Measurements from ENCODE around the gene TSPAN2.
"Not testable (repeated sequence)": the region's sequence is repeated elsewhere in the genome, so short reads cannot be mapped to it uniquely, and the experiment has no call there.

TSPAN2 gene

DNA sequence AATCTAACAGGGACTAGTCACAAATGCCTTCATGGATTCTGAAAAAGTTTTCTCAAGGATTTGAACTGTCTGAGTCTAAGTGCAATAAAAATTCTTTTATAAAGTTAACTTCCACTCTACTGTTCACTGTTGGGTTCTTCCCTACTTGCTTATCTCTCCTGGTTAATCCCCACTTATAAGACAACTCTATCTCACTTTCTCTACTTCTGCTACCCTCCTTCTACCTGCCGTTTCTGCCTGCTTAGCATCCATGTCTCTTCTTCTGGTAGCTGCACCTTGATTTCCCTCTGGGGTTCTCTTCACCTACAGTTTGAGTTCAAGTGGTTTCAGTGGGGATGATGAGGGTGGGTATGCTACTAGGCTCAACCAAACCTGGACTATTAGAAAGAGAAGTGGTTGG is 53.7 kb downstream of the TSPAN2 start:
- DNase-seq, result no peak
- Histone ChIP-seq H3K27me3 (no peaks in the 10 kb centered on the region), H3K36me3 (no peaks in the 10 kb centered on the region), H3K4me1 (no peaks in the 10 kb centered on the region), H3K4me3 (ENCODE audit: low read depth, low read length) (no peak overlapping the region), H3K9me3 (no peaks in the 10 kb centered on the region)
- TF ChIP-seq, protein P1, sequence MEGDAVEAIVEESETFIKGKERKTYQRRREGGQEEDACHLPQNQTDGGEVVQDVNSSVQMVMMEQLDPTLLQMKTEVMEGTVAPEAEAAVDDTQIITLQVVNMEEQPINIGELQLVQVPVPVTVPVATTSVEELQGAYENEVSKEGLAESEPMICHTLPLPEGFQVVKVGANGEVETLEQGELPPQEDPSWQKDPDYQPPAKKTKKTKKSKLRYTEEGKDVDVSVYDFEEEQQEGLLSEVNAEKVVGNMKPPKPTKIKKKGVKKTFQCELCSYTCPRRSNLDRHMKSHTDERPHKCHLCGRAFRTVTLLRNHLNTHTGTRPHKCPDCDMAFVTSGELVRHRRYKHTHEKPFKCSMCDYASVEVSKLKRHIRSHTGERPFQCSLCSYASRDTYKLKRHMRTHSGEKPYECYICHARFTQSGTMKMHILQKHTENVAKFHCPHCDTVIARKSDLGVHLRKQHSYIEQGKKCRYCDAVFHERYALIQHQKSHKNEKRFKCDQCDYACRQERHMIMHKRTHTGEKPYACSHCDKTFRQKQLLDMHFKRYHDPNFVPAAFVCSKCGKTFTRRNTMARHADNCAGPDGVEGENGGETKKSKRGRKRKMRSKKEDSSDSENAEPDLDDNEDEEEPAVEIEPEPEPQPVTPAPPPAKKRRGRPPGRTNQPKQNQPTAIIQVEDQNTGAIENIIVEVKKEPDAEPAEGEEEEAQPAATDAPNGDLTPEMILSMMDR (IDR thresholded peaks at IDR 0.05; ENCODE audit: low read depth, low read length), result no peak

DNA sequence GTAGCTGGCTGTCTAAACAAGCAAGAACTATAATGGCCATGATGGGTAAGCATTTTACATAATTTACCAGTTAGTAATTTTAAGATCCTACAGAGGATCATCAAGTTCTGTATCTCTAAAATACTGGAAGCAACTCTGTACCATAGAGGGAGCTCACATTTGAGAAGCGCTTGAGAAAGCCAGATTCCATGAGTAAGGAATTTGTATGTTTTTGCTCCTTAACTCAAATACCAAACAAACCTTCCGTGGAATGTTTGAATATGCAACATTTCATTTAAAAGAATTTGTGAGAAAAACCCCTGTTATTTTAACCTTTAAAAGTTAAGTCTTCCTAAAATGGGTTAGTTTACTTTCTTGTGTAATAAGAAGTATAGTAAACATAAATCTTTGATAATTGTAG is 57.7 kb downstream of the TSPAN2 start:
- TF ChIP-seq, protein P1 (IDR thresholded peaks at IDR 0.05; ENCODE audit: low read depth, low read length), result no peak
- no peaks in the 10 kb centered on the region for H3K36me3 ChIP-seq
- no peaks in the 10 kb centered on the region for H3K4me1 ChIP-seq
- H3K27me3 ChIP-seq, result 0 out of 2 replicates have a peak, but pooled peaks cover 2% of the 10 kb centered on the region
- no peaks in the 10 kb centered on the region for H3K9me3 ChIP-seq
- H3K4me3 ChIP-seq (ENCODE audit: low read depth, low read length), result no peak overlapping the region
- DNase-seq, result no peak

DNA sequence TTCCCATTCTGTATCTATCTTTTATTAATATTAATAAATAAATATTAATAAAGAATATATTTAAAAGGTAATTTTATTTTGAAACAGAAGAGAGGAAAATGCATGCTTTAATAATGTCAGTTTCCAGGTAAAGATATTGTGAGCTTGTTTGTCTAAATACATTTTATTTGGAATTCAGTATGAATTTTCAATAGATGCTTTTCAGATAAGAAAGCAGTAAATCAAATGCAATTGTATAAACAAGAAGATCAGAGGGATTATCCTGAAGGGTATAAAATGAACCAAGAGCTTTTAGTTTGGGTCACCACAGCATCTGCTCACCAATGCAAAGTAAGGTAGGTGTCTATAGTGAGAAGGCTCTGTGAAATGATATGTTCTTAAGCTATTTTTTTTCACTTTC is 59.8 kb downstream of the TSPAN2 start, which contains the start of gene TSHB:
Gene TSHB, plus strand, starts transcription at position 301 of the 400 bp plus-strand sequence. CDS start 3,537 bp downstream, outside the sequence.
- DNase-seq, result no peak
- Histone ChIP-seq H3K4me1 (no peaks in the 10 kb centered on the region), H3K4me3 (ENCODE audit: low read depth, low read length) (no peak within 1 kb of the TSS), H3K36me3 (no peaks in the 10 kb centered on the region), H3K9me3 (no peaks in the 10 kb centered on the region), H3K27me3 (0 out of 2 replicates have a peak, but pooled peaks cover 2% of the 10 kb centered on the region)
- TF ChIP-seq, protein P1 (IDR thresholded peaks at IDR 0.05; ENCODE audit: low read depth, low read length), result no peak

DNA sequence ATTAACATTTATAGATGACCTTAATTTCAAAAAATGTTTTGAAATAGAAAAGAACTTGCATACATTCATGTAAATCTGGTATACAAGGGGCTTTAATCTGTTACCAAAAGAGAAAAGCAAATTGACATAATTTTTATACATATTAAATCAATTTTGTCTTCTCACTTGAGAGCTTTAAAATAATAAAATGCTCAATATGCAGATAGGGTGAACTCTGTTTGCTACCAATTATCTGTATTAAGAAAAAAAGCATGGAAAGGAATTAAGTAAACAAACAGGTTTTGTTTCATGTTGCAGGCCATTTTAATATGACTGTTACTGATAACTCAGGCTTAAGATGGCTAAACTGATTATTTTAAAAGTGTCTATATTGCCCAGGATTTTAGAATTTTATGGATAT is 65.7 kb downstream of the TSPAN2 start:
- TF ChIP-seq, protein P1 (IDR thresholded peaks at IDR 0.05; ENCODE audit: low read depth, low read length), result no peak
- H3K4me1 ChIP-seq, result no peaks in the 10 kb centered on the region
- H3K27me3 ChIP-seq, result no peaks in the 10 kb centered on the region
- no peaks in the 10 kb centered on the region for H3K9me3 ChIP-seq
- DNase-seq, result no peak
- no peak overlapping the region for H3K4me3 ChIP-seq (ENCODE audit: low read depth, low read length)
- H3K36me3 ChIP-seq, result no peaks in the 10 kb centered on the region

DNA sequence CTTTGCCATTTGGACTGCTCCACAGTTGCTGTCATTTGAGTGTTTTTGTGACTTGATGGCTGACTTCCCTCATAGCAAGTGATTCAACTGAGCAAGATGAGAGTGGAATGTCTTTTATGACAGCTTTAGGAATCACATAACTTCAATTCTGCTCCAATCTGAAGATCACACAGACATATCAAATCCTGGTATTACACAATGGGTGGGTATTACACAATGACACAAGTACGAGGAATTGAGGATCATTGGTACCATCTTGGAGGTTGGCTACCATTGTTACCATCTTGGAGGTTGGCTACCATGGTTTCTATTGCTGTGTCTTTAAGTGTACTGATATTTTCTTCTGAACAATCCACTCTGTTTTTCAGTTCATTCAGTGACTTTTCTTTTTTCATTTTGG is 68.2 kb downstream of the TSPAN2 start:
- H3K4me3 ChIP-seq (ENCODE audit: low read depth, low read length), result no peak overlapping the region
- no peaks in the 10 kb centered on the region for H3K9me3 ChIP-seq
- no peaks in the 10 kb centered on the region for H3K27me3 ChIP-seq
- H3K4me1 ChIP-seq, result no peaks in the 10 kb centered on the region
- DNase-seq, result no peak
- TF ChIP-seq, protein P1 (IDR thresholded peaks at IDR 0.05; ENCODE audit: low read depth, low read length), result no peak
- no peaks in the 10 kb centered on the region for H3K36me3 ChIP-seq

DNA sequence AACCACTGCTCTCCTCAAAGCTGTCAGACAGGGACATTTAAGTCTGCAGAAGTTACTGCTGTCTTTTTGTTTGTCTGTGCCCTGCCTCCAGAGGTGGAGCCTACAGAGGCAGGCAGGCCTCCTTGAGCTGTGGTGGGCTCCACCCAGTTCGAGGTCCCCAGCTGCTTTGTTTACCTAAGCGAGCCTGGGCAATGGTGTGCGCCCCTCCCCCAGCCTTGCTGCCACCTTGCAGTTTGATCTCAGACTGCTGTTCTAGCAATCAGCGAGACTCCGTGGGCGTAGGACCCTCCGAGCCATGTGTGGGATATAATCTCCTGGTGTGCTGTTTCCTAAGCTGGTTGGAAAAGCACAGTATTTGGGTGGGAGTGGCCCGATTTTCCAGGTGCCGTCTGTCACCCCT is 69.8 kb downstream of the TSPAN2 start:
- H3K4me3 ChIP-seq (ENCODE audit: low read depth, low read length); DNase-seq; H3K9me3 ChIP-seq; H3K27me3 ChIP-seq; H3K36me3 ChIP-seq; H3K4me1 ChIP-seq: not testable (repeated sequence)

DNA sequence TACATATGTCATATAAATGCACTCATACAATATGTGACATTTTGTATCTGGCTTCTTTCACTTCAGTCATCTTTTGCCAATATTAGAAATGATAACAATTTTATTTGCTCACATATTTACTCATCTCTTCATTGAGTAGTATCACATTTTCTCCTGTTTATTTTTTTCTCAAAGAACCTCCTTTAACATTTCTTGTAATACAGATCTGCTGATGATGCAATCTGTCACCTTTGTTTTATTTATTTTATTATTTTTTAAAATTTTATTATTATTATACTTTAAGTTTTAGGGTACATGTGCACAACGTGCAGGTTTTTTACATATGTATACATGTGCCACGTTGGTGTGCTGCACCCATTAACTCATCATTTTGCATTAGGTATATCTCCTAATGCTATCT is 75.5 kb downstream of the TSPAN2 start:
- Histone ChIP-seq H3K27me3 (no peaks in the 10 kb centered on the region), H3K4me1 (no peaks in the 10 kb centered on the region), H3K4me3 (ENCODE audit: low read depth, low read length) (no peak overlapping the region), H3K9me3 (no peaks in the 10 kb centered on the region), H3K36me3 (no peaks in the 10 kb centered on the region)
- TF ChIP-seq, protein P1 (IDR thresholded peaks at IDR 0.05; ENCODE audit: low read depth, low read length), result no peak
- DNase-seq, result no peak

All from BE2C (cell line).